Ovary (tissue), 9 donors: Measurements from ENCODE around the gene LRP8. TPM values are rescaled to one million over a fixed set of nuclear protein-coding genes. Genes with fewer than 3 reads are reported as not detected.

Experiments
- DNase-seq, 5 donors: peaks; one replicate each; pipeline ENCODE4 v3.0.0-alpha.2; 2019 to 2020
- H3K27ac ChIP-seq, 2 donors: fragments of 200-600 bp; one replicate each; pipeline versions ENCODE4 v1.5.1 to v1.8.0; 2019 to 2022
- H3K27me3 ChIP-seq: fragments of 200-600 bp; one replicate; pipeline ENCODE4 v1.8.0; 2022
- H3K36me3 ChIP-seq: fragments of 200-600 bp; sonication (generic); one replicate; pipeline ENCODE4 v1.5.1; 2019
- H3K4me1 ChIP-seq: one replicate; pipeline ENCODE4 v1.8.1; 2013; ENCODE audit warnings: mild to moderate bottlenecking, moderate library complexity; ENCODE audit not compliant: insufficient read depth
- H3K4me3 ChIP-seq: fragments of 200-600 bp; sonication (generic); one replicate; pipeline ENCODE4 v1.5.1; 2017
- H3K9me3 ChIP-seq, 2 donors: fragments of 200-600 bp in 1 of 2; sonication (generic) in 1 of 2; one replicate each; pipeline versions ENCODE4 v1.5.1 to v1.8.1; 2013 to 2019; ENCODE audit warnings: mild to moderate bottlenecking in 1 of 2, moderate library complexity in 1 of 2
- CTCF ChIP-seq, 3 donors: fragments of 450-650 bp in 2 of 3; fragments of 200-600 bp in 1 of 3; IDR thresholded peaks; one replicate each; pipeline versions ENCODE4 v1.5.1 to v1.8.0; 2016 to 2022; ENCODE audit warnings: antibody characterized with exemption in 3 of 3, mild to moderate bottlenecking in 1 of 3
- EP300 ChIP-seq: sonication (generic); formaldehyde crosslinking; IDR thresholded peaks from one replicate; pipeline ENCODE4 v1.6.1; 2017; ENCODE audit warnings: antibody characterized with exemption
- POLR2A ChIP-seq: fragments of 450-650 bp; IDR thresholded peaks from one replicate; pipeline ENCODE4 v1.6.1; 2017; ENCODE audit warnings: antibody characterized with exemption, mild to moderate bottlenecking, moderate library complexity
- WGBS, 3 donors: extraction: QIAGEN DNeasy Blood & Tissue Kit in 1 of 3; methylation state at CpG; one replicate each; pipeline versions ENCODE4 v1.1.5 to v1.1.7; 2013 to 2017; 5-methylcytosine and 5-hydroxymethylcytosine counted together
- intact Hi-C, 4 donors: fragments of 100-400 bp; cut with DNase I; formaldehyde crosslinking; loops; one replicate each; pipeline versions ENCODE4 v1.11.0 to v1.15.1; 2022 to 2023
- polyA plus RNA-seq, 2 donors: library from polyadenylated mRNA; stranded (reverse); fragments of 200-250 nt in 1 of 2; fragments of 350-450 nt in 1 of 2; fragmentation: Illumina TruSeq in 1 of 2; extraction: RNeasy Lipid Tissue Mini Kit (QIAGEN cat#74804) in 1 of 2; gene quantifications; one replicate each; pipeline ENCODE4 v1.2.3, GENCODE V29; 2013 to 2014
- total RNA-seq, 7 donors: library from RNA; depleted of rRNA in 2 of 7; stranded (reverse); fragments of >200 nt in 2 of 7; fragmentation: NEBNext Ultra II Directional in 3 of 7; extraction: Animal tissue kit (Norgen Biotek cat#: 25700) in 3 of 7; gene quantifications; one replicate each; pipeline versions ENCODE4 v1.1.0 to v1.2.4, GENCODE V29; 2016 to 2023
- donor health status: DM: no; HTN: no; CAD: no; lungs with moderate emphysema.
- donor health status: DM: no; HTN: no; CAD: no.
- donor health status: Bipolar disorder and iron deficiency.
- donor health status: DM: yes; HTN: yes; CAD: no.
- donor health status: DM: no; HTN: no; CAD: no.
- donor health status: DM: yes; HTN: yes; CAD: no.

LRP8 gene
- total and polyA plus RNA-seq, 9 donors = 1.2 to 10.6 (median 2.2) TPM

- Histone ChIP-seq H3K4me3 (no peak overlapping the region), H3K27ac (no peak overlapping the region), H3K4me1 (no peaks in the 10 kb centered on the region), H3K9me3 (no peaks in the 10 kb centered on the region), H3K27me3 (no peaks in the 10 kb centered on the region), H3K36me3 (no peaks in the 10 kb centered on the region)
- TF ChIP-seq EP300 (no peak), CTCF (IDR thresholded peaks at IDR 0.05) (no peak), POLR2A (no peak)
- WGBS, 3 donors = 91 to 94% (median 91%) methylated on average over 11 of the region's 11 CpGs
- DNase-seq = no peak
- intact Hi-C loops = no loop called here
These were observed 71.1 kb downstream of the LRP8 start for GRCh38 chr1:53256511-53257453.

GRCh38 chr1:53255031-53255430 lies 72.8 kb downstream of the LRP8 start:
- H3K27ac ChIP-seq = no peak overlapping the region
- no peak for TF ChIP-seq POLR2A
- no peak for TF ChIP-seq CTCF (IDR thresholded peaks at IDR 0.05)
- TF ChIP-seq EP300 = no peak

GRCh38 chr1:53254011-53254640 lies 73.7 kb downstream of the LRP8 start:
- WGBS, 3 donors = 17 to 32% (median 21%) methylated on average over 4 of the region's 4 CpGs
- Histone ChIP-seq H3K27me3 (no peaks in the 10 kb centered on the region), H3K9me3 (no peaks in the 10 kb centered on the region), H3K4me1 (no peaks in the 10 kb centered on the region), H3K27ac (no peak overlapping the region), H3K36me3 (no peaks in the 10 kb centered on the region), H3K4me3 (no peak overlapping the region)
- no peak for DNase-seq
- TF ChIP-seq POLR2A = no peak
- no peak for TF ChIP-seq CTCF (IDR thresholded peaks at IDR 0.05)
- TF ChIP-seq EP300 = no peak
- intact Hi-C loops = no loop called here

More at GRCh38 chr1:53255031-53255430, 72.8 kb downstream of the LRP8 start:
- Histone ChIP-seq H3K9me3 (no peaks in the 10 kb centered on the region), H3K27me3 (no peaks in the 10 kb centered on the region), H3K36me3 (no peaks in the 10 kb centered on the region), H3K4me3 (no peak overlapping the region), H3K4me1 (no peaks in the 10 kb centered on the region)
- 94 to 100% (median 99%) methylated on average over 4 of the region's 4 CpGs for WGBS, 3 donors
- no peak for DNase-seq
- intact Hi-C loops = no loop called here

- Histone ChIP-seq H3K4me1 (no peaks in the 10 kb centered on the region), H3K27ac (no peak overlapping the region), H3K27me3 (no peaks in the 10 kb centered on the region), H3K36me3 (no peaks in the 10 kb centered on the region), H3K9me3 (no peaks in the 10 kb centered on the region), H3K4me3 (no peak overlapping the region)
- intact Hi-C loops = no loop called here
- 88 to 93% (median 91%) methylated on average over 4 of the region's 4 CpGs for WGBS, 3 donors
- DNase-seq = no peak
- TF ChIP-seq CTCF (IDR thresholded peaks at IDR 0.05) (no peak), EP300 (no peak), POLR2A (no peak)
These were observed 77.5 kb downstream of the LRP8 start for GRCh38 chr1:53250325-53250724.
